Measurements from ENCODE around the gene SYNE1. TPM values are rescaled to one million over a fixed set of nuclear protein-coding genes. Genes with fewer than 3 reads are reported as not detected.
"Not testable (repeated sequence)": the region's sequence is repeated elsewhere in the genome, so short reads cannot be mapped to it uniquely, and the experiment has no call there.

Gene SYNE1
- total and polyA plus RNA-seq, 4 experiments from 2014 or later = 22.5 to 228 (median 144) TPM

DNA sequence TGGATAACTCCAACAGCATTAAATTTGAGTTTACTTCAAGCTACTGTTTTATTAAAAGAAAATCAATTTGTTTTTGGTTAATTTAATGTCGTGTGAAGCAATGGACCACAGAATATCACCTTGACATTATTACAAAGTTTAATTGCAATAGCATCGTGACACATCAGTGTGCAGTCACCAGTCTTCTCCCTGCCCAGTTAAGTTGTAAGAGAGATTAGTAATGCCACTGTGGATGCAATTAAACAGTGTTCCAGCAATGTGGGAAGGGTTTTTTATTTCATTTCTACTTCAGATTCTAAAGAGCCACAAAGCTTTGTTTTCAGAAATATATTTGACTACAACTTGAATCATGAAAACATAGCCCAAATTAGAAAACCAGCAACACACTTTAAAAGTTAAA, 128.7 kb downstream of the SYNE1 start:
- Mint-ChIP-seq H3K27me3 (peaks cover 2 to 5% of the 10 kb centered on the region in 2 donors), H3K4me1 (no peaks in the 10 kb centered on the region)

GRCh38 chr6:152503546-152503945, 133.6 kb downstream of the SYNE1 start:
- Histone ChIP-seq H3K27me3 (ENCODE audit: insufficient read depth, low read length) (no peaks in the 10 kb centered on the region), H3K9me3 (ENCODE audit: control insufficient read depth in 1 of 2, low read length in 2 of 2) (no peaks in the 10 kb centered on the region), H3K4me3 (ENCODE audit: low read length in 2 of 2) (no peak overlapping the region), H3K4me1 (ENCODE audit: insufficient read depth, low read length) (no peaks in the 10 kb centered on the region), H3K36me3 (ENCODE audit: insufficient read depth, low read length) (no peaks in the 10 kb centered on the region), H3K27ac (ENCODE audit: low read depth, low read length) (no peak overlapping the region)
- Mint-ChIP-seq H3K4me3 (no peak overlapping the region), H3K4me1 (no peaks in the 10 kb centered on the region), H3K27ac (no peak overlapping the region), H3K27me3 (no peaks in the 10 kb centered on the region), H3K9me3 (peaks cover 0 to 2% (median 0%) of the 10 kb centered on the region in 8 donors), H3K36me3 (no peaks in the 10 kb centered on the region)
- POLR2A ChIA-PET (ENCODE audit: partially characterized antibody) = no interaction called here
- DNase-seq = no peak
- CTCF ChIA-PET (ENCODE audit: partially characterized antibody) = no interaction called here
- intact Hi-C loops (cut with micrococcal nuclease) = no loop called here

More for the DNA sequence above, 128.7 kb downstream of the SYNE1 start:
- DNase-seq = no peak
- intact Hi-C loops (cut with micrococcal nuclease) = no loop called here
- H3K27ac Mint-ChIP-seq = no peak overlapping the region
- no peaks in the 10 kb centered on the region for H3K36me3 Mint-ChIP-seq
- no peaks in the 10 kb centered on the region for H3K9me3 Mint-ChIP-seq
- ChIA-PET POLR2A (ENCODE audit: partially characterized antibody) (no interaction called here), CTCF (ENCODE audit: partially characterized antibody) (no interaction called here)
- H3K4me3 ChIP-seq (ENCODE audit: low read length in 2 of 2) = no peak overlapping the region
- no peak overlapping the region for H3K27ac ChIP-seq (ENCODE audit: low read depth, low read length)
- no peak overlapping the region for H3K4me3 Mint-ChIP-seq
- H3K36me3 ChIP-seq (ENCODE audit: insufficient read depth, low read length) = no peaks in the 10 kb centered on the region
- no peaks in the 10 kb centered on the region for H3K27me3 ChIP-seq (ENCODE audit: insufficient read depth, low read length)
- H3K4me1 ChIP-seq (ENCODE audit: insufficient read depth, low read length) = no peaks in the 10 kb centered on the region
- H3K9me3 ChIP-seq (ENCODE audit: control insufficient read depth in 1 of 2, low read length in 2 of 2) = no peaks in the 10 kb centered on the region

GRCh38 chr6:152502421-152503188, 134.6 kb downstream of the SYNE1 start:
- POLR2A ChIA-PET (ENCODE audit: partially characterized antibody) = no interaction called here
- no peaks in the 10 kb centered on the region for H3K4me1 Mint-ChIP-seq
- intact Hi-C loops (cut with micrococcal nuclease) = no loop called here

DNA sequence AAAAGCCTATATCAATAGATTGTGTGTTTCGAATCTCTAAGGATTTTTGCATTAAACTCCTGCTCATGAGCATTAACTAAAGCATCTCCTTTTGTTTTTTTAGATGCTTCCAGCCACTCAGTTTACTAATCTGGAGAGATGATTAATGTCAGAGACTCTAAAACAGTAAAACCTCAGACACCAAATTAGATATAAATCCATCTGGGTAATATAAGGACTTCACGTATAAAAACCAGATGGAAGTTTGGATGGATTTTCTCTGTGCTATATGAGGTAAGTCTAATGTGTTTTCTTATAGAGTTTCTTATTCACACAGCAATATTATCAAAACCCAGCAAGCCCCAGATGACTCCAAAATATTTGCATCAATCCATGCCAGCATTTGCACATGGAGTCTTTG, 137.2 kb downstream of the SYNE1 start:
- Histone ChIP-seq H3K4me3 (ENCODE audit: low read length in 2 of 2) (no peak overlapping the region), H3K36me3 (ENCODE audit: insufficient read depth, low read length) (no peaks in the 10 kb centered on the region), H3K27me3 (ENCODE audit: insufficient read depth, low read length) (no peaks in the 10 kb centered on the region), H3K4me1 (ENCODE audit: insufficient read depth, low read length) (no peaks in the 10 kb centered on the region), H3K9me3 (ENCODE audit: control insufficient read depth in 1 of 2, low read length in 2 of 2) (no peaks in the 10 kb centered on the region), H3K27ac (ENCODE audit: low read depth, low read length) (no peak overlapping the region)
- POLR2A ChIA-PET (ENCODE audit: partially characterized antibody) = no interaction called here
- Mint-ChIP-seq H3K4me3 (no peak overlapping the region), H3K4me1 (no peaks in the 10 kb centered on the region), H3K36me3 (no peaks in the 10 kb centered on the region), H3K9me3 (peaks cover 0 to 4% (median 0%) of the 10 kb centered on the region in 8 donors), H3K27ac (no peak overlapping the region), H3K27me3 (no peaks in the 10 kb centered on the region)
- DNase-seq = no peak
- intact Hi-C loops (cut with micrococcal nuclease) = no loop called here
- CTCF ChIA-PET (ENCODE audit: partially characterized antibody) = no interaction called here

More at GRCh38 chr6:152502421-152503188, 134.6 kb downstream of the SYNE1 start:
- no peaks in the 10 kb centered on the region for H3K9me3 ChIP-seq (ENCODE audit: control insufficient read depth in 1 of 2, low read length in 2 of 2)
- no peaks in the 10 kb centered on the region for H3K4me1 ChIP-seq (ENCODE audit: insufficient read depth, low read length)
- H3K4me3 ChIP-seq (ENCODE audit: low read length in 2 of 2) = no peak overlapping the region
- Mint-ChIP-seq H3K27ac (no peak overlapping the region), H3K9me3 (peaks cover 0 to 2% (median 0%) of the 10 kb centered on the region in 8 donors), H3K27me3 (no peaks in the 10 kb centered on the region), H3K36me3 (no peaks in the 10 kb centered on the region), H3K4me3 (no peak overlapping the region)
- CTCF ChIA-PET (ENCODE audit: partially characterized antibody) = no interaction called here
- H3K27ac ChIP-seq (ENCODE audit: low read depth, low read length) = no peak overlapping the region
- DNase-seq = no peak
- H3K27me3 ChIP-seq (ENCODE audit: insufficient read depth, low read length) = no peaks in the 10 kb centered on the region
- no peaks in the 10 kb centered on the region for H3K36me3 ChIP-seq (ENCODE audit: insufficient read depth, low read length)

- POLR2A ChIA-PET (ENCODE audit: partially characterized antibody) = no interaction called here
- peaks cover 0 to 2% (median 0%) of the 10 kb centered on the region in 8 donors for H3K9me3 Mint-ChIP-seq
These were observed 140.4 kb downstream of the SYNE1 start for GRCh38 chr6:152496731-152497130.

DNA sequence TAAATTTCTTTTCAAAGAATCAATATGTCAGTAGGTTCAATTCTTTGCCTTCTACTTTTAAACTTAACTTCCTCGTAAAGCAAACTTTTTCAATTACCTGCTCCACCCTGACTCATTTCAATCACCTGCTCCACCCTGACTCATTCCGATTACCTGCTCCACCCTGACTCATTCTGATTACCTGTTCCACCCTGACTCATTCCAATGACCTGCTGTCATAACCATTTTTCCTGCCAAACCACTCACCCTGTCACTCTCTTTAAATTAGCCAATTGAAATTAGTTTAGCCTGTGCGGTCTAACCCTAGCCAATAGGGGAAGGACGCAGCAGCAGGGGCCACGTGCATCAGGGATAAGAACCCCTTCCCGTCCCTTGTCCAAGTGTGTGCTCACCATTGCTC, 141.7 kb downstream of the SYNE1 start:
- H3K27ac Mint-ChIP-seq; H3K27me3 Mint-ChIP-seq; DNase-seq; POLR2A ChIA-PET (ENCODE audit: partially characterized antibody); H3K4me1 ChIP-seq (ENCODE audit: insufficient read depth, low read length); H3K4me1 Mint-ChIP-seq; H3K4me3 Mint-ChIP-seq; H3K27me3 ChIP-seq (ENCODE audit: insufficient read depth, low read length); H3K9me3 ChIP-seq (ENCODE audit: control insufficient read depth in 1 of 2, low read length in 2 of 2); CTCF ChIA-PET (ENCODE audit: partially characterized antibody); H3K9me3 Mint-ChIP-seq; H3K36me3 Mint-ChIP-seq; intact Hi-C loops (cut with micrococcal nuclease); H3K4me3 ChIP-seq (ENCODE audit: low read length in 2 of 2); H3K36me3 ChIP-seq (ENCODE audit: insufficient read depth, low read length); H3K27ac ChIP-seq (ENCODE audit: low read depth, low read length): not testable (repeated sequence)

More at GRCh38 chr6:152496731-152497130, 140.4 kb downstream of the SYNE1 start:
- H3K27ac ChIP-seq (ENCODE audit: low read depth, low read length) = no peak overlapping the region
- no peaks in the 10 kb centered on the region for H3K36me3 ChIP-seq (ENCODE audit: insufficient read depth, low read length)
- H3K4me3 Mint-ChIP-seq = no peak overlapping the region
- no peaks in the 10 kb centered on the region for H3K4me1 ChIP-seq (ENCODE audit: insufficient read depth, low read length)
- no peak overlapping the region for H3K27ac Mint-ChIP-seq
- CTCF ChIA-PET (ENCODE audit: partially characterized antibody) = no interaction called here
- DNase-seq = no peak
- no peaks in the 10 kb centered on the region for H3K9me3 ChIP-seq (ENCODE audit: control insufficient read depth in 1 of 2, low read length in 2 of 2)
- no peaks in the 10 kb centered on the region for H3K27me3 Mint-ChIP-seq
- H3K4me3 ChIP-seq (ENCODE audit: low read length in 2 of 2) = no peak overlapping the region
- intact Hi-C loops (cut with micrococcal nuclease) = no loop called here
- no peaks in the 10 kb centered on the region for H3K27me3 ChIP-seq (ENCODE audit: insufficient read depth, low read length)
- no peaks in the 10 kb centered on the region for H3K36me3 Mint-ChIP-seq
- no peaks in the 10 kb centered on the region for H3K4me1 Mint-ChIP-seq

DNA sequence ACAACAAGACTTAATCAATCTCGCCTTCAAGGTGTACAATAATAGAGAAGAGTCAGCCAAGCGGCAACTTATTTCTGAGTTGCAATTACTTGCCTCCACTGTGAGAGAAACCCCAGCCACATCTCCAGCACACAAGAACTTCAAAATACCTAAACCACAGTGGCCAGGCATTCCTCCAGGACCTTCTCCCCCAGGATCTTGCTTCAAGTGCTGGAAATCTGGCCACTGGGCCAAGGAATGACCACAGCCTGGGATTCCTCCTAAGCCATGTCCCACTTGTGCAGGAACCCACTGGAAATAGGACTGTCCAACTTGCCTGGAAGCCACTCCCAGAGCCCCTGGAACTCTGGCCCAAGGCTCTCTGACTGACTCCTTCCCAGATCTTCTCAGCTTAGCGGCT, 144.9 kb downstream of the SYNE1 start:
- H3K36me3 Mint-ChIP-seq; CTCF ChIA-PET (ENCODE audit: partially characterized antibody); H3K27me3 Mint-ChIP-seq: not testable (repeated sequence)

More for the DNA sequence above, 144.9 kb downstream of the SYNE1 start:
- H3K4me1 Mint-ChIP-seq; POLR2A ChIA-PET (ENCODE audit: partially characterized antibody); H3K27ac Mint-ChIP-seq; H3K4me3 ChIP-seq (ENCODE audit: low read length in 2 of 2); H3K9me3 ChIP-seq (ENCODE audit: control insufficient read depth in 1 of 2, low read length in 2 of 2); DNase-seq; H3K4me3 Mint-ChIP-seq; H3K4me1 ChIP-seq (ENCODE audit: insufficient read depth, low read length); H3K27ac ChIP-seq (ENCODE audit: low read depth, low read length); H3K27me3 ChIP-seq (ENCODE audit: insufficient read depth, low read length); intact Hi-C loops (cut with micrococcal nuclease); H3K9me3 Mint-ChIP-seq; H3K36me3 ChIP-seq (ENCODE audit: insufficient read depth, low read length): not testable (repeated sequence)
